Measurements from ENCODE around the gene NREP.

The NREP gene

GRCh38 chr5:111691508-111691907, 65.5 kb downstream of the NREP start:
- no peak for DNase-seq

- no peak for DNase-seq
These were observed 67.5 kb downstream of the NREP start for GRCh38 chr5:111689357-111689935.

- no peak for DNase-seq
These were observed 71.0 kb downstream of the NREP start for GRCh38 chr5:111685969-111686368.

GRCh38 chr5:111682641-111683040, 74.4 kb downstream of the NREP start:
- no peak for DNase-seq

- DNase-seq: no peak
These were observed 74.9 kb downstream of the NREP start for GRCh38 chr5:111682121-111682520.

GRCh38 chr5:111681414-111682120, 75.4 kb downstream of the NREP start:
- no peak for DNase-seq

DNA sequence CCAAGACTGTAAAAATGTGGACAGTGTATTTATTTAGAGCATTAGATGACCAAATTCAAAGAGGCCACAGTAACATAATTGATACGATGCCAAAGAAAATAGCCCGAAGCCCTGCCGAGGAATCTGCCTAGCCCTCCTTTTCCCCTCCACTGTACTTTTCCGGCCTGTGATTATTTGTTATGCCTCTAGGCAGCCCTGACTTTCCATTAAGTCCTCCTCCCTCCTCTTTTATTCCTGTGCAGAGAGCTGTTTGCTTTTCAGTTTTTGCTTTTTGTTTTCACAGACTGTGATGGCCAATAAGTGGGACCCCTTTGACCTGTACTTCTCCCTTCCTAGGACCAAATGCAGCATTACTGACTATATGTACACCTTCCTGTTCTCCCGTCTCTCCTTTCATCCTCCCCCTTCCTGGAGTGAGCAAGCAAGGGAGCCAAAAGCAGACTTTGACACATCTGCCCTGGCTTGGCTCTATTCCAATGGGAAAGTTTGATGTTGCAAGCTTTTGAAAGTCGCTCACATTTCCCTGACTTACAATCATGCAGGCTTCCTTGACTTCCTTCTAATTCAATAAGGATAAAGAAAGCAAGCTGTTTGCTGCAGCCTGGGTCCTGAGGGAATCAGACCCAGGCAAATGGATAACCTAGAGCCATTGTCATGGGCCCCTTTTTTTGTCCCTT, 76.1 kb downstream of the NREP start:
- no peak for DNase-seq

- DNase-seq: no peak
These were observed 77.4 kb downstream of the NREP start for GRCh38 chr5:111679611-111680010.

All from midbrain (tissue), 1 donor.